Measurements from ENCODE around the gene DTNB.
A peak's percentile ranks its signal among the peaks of the same experiment; 100 is the strongest.

DTNB gene

GRCh38 chr2:25362049-25362433 is 311.3 kb downstream of the DTNB start:
- peak; percentile 95 for FAIRE-seq

- FAIRE-seq = no peak
These were observed 311.9 kb downstream of the DTNB start for GRCh38 chr2:25361261-25362048.

GRCh38 chr2:25358836-25359235 is 314.5 kb downstream of the DTNB start:
- no peak for FAIRE-seq

- no peak for FAIRE-seq
These were observed 315.0 kb downstream of the DTNB start for GRCh38 chr2:25358249-25358815.

GRCh38 chr2:25356088-25356487 is 317.3 kb downstream of the DTNB start:
- FAIRE-seq = no peak

- FAIRE-seq = no peak
These were observed 318.1 kb downstream of the DTNB start for GRCh38 chr2:25355270-25355669.

- FAIRE-seq = no peak
These were observed 319.3 kb downstream of the DTNB start for GRCh38 chr2:25354116-25354515.

GRCh38 chr2:25349397-25349796 is 324.0 kb downstream of the DTNB start:
- FAIRE-seq = no peak

GRCh38 chr2:25347846-25348245 is 325.5 kb downstream of the DTNB start:
- no peak for FAIRE-seq

- FAIRE-seq = no peak
These were observed 326.1 kb downstream of the DTNB start for GRCh38 chr2:25347205-25347815.

- FAIRE-seq = no peak
These were observed 330.1 kb downstream of the DTNB start for GRCh38 chr2:25343187-25343825.

GRCh38 chr2:25342372-25343186 is 330.8 kb downstream of the DTNB start:
- FAIRE-seq = no peak

GRCh38 chr2:25341753-25342371 is 331.5 kb downstream of the DTNB start, which contains the start of gene DNMT3A:
TSS of gene DNMT3A (minus strand) at chr2:25341925. CDS start at chr2:25313984, 27,941 bp downstream.
- FAIRE-seq = no peak

- FAIRE-seq = no peak
These were observed 332.2 kb downstream of the DTNB start for GRCh38 chr2:25341011-25341727.

- no peak for FAIRE-seq
These were observed 333.0 kb downstream of the DTNB start for GRCh38 chr2:25340181-25340921.

GRCh38 chr2:25339791-25340180 is 333.6 kb downstream of the DTNB start:
- no peak for FAIRE-seq

- FAIRE-seq = no peak
These were observed 334.1 kb downstream of the DTNB start for GRCh38 chr2:25339211-25339674.

- FAIRE-seq = no peak
These were observed 335.0 kb downstream of the DTNB start for GRCh38 chr2:25338401-25338800.

- FAIRE-seq = no peak
These were observed 335.5 kb downstream of the DTNB start for GRCh38 chr2:25337891-25338290.

- FAIRE-seq = no peak
These were observed 336.1 kb downstream of the DTNB start for GRCh38 chr2:25337276-25337675.

Data from endometrium (tissue), 2 donors.